WTC11 (cell line): ENCODE measurements around the gene TBX3. TPM values are rescaled to one million over a fixed set of nuclear protein-coding genes. Genes with fewer than 3 reads are reported as not detected.

Source experiments
- ATAC-seq: fragments of 200-7000 bp; cut with Tn5 transposase; 2 replicates; pipeline ENCODE4 v1.10.0; 2021; ENCODE audit warnings: mild to moderate bottlenecking, moderate library complexity
- CTCF ChIA-PET: fragments of 300-600 bp; sonication (Branson Sonifier 250); formaldehyde crosslinking; loops from one replicate; lab custom pipeline; 2021; ENCODE audit warnings: antibody characterized with exemption; lab: Charles Lee
- POLR2A ChIA-PET: fragments of 350-600 bp; sonication (Branson Sonifier 250); formaldehyde crosslinking; loops from one replicate; lab custom pipeline; 2021; ENCODE audit warnings: antibody characterized with exemption; lab: Charles Lee
- DNase-seq: peaks from one replicate; pipeline ENCODE4 v3.0.0; 2021; ENCODE audit warnings: low spot score
- H3K27ac Mint-ChIP-seq: 2 replicates; pipeline ENCODE4 v1.8.0; 2021; ENCODE audit warnings: mixed read lengths
- H3K27me3 Mint-ChIP-seq: 2 replicates; pipeline ENCODE4 v1.8.0; 2021; ENCODE audit warnings: low read depth, mild to moderate bottlenecking, moderate library complexity, mixed read lengths
- H3K36me3 Mint-ChIP-seq: 2 replicates; pipeline ENCODE4 v1.8.0; 2021; ENCODE audit warnings: mixed read lengths
- H3K4me1 Mint-ChIP-seq: 2 replicates; pipeline ENCODE4 v1.8.0; 2022; ENCODE audit warnings: mixed read lengths
- H3K4me3 Mint-ChIP-seq: 2 replicates; pipeline ENCODE4 v1.8.0; 2021; ENCODE audit warnings: mild to moderate bottlenecking, moderate library complexity, mixed read lengths
- H3K9me3 Mint-ChIP-seq: 2 replicates; pipeline ENCODE4 v1.8.0; 2021; ENCODE audit warnings: mixed read lengths
- ETV6 ChIP-seq: sonication (generic); formaldehyde crosslinking; IDR thresholded peaks from 2 replicates; pipeline ENCODE4 v1.8.1; 2022; ENCODE audit warnings: mild to moderate bottlenecking, missing genetic modification reagents
- FOXJ3 ChIP-seq: sonication (generic); formaldehyde crosslinking; IDR thresholded peaks from 2 replicates; pipeline ENCODE4 v1.9.0; 2021; ENCODE audit warnings: missing genetic modification reagents, mild to moderate bottlenecking, borderline replicate concordance
- GTF2I ChIP-seq: fragments of 250-450 bp; sonication (Bioruptor Pico); conservative IDR thresholded peaks from 2 replicates; pipeline ENCODE4 v1.4.0; 2021; ENCODE audit warnings: mild to moderate bottlenecking
- HMGA2 ChIP-seq: fragments of 250-450 bp; sonication (Bioruptor Pico); IDR thresholded peaks from 2 replicates; pipeline ENCODE4 v1.4.0; 2021; ENCODE audit warnings: mild to moderate bottlenecking, moderate library complexity
- IRF2 ChIP-seq: sonication (generic); formaldehyde crosslinking; IDR thresholded peaks from 2 replicates; pipeline ENCODE4 v1.8.0; 2022; ENCODE audit warnings: low read depth, missing genetic modification reagents, borderline replicate concordance
- PRRX2 ChIP-seq: fragments of 250-450 bp; sonication (Bioruptor Pico); IDR thresholded peaks from 2 replicates; pipeline ENCODE4 v1.8.0; 2021; ENCODE audit warnings: mild to moderate bottlenecking
- SMAD3 ChIP-seq: sonication (generic); formaldehyde crosslinking; IDR thresholded peaks from 2 replicates; pipeline ENCODE4 v1.8.0; 2022; ENCODE audit warnings: missing genetic modification reagents, mild to moderate bottlenecking, borderline replicate concordance
- SP1 ChIP-seq: sonication (generic); formaldehyde crosslinking; conservative IDR thresholded peaks from 2 replicates; pipeline ENCODE4 v1.8.1; 2022; ENCODE audit warnings: missing genetic modification reagents
- TEAD1 ChIP-seq: sonication (generic); formaldehyde crosslinking; IDR thresholded peaks from 2 replicates; pipeline ENCODE4 v1.8.0; 2022; ENCODE audit warnings: mild to moderate bottlenecking, missing genetic modification reagents
- TEAD4 ChIP-seq: sonication (generic); formaldehyde crosslinking; IDR thresholded peaks from 2 replicates; pipeline ENCODE4 v1.8.0; 2022; ENCODE audit warnings: mild to moderate bottlenecking, missing genetic modification reagents
- ZNF138 ChIP-seq: sonication (generic); formaldehyde crosslinking; conservative IDR thresholded peaks from 2 replicates; pipeline ENCODE4 v1.8.1; 2022; ENCODE audit warnings: mild to moderate bottlenecking, moderate library complexity, missing genetic modification reagents
- ZNF232 ChIP-seq: sonication (generic); formaldehyde crosslinking; IDR thresholded peaks from 2 replicates; pipeline ENCODE4 v1.8.0; 2022; ENCODE audit warnings: mild to moderate bottlenecking, missing genetic modification reagents
- ZNF423 ChIP-seq: fragments of 250-450 bp; sonication (Bioruptor Pico); IDR thresholded peaks from 2 replicates; pipeline ENCODE4 v2.1.2; 2022; ENCODE audit warnings: mild to moderate bottlenecking, moderate library complexity
- total RNA-seq: library from RNA; stranded (reverse); gene quantifications from 3 replicates; pipeline ENCODE4 v1.2.3, GENCODE V29; 2021
- TF ChIP-seq, protein P1 (sequence below): fragments of 250-450 bp; sonication (Bioruptor Pico); conservative IDR thresholded peaks from 2 replicates; pipeline ENCODE4 v1.9.0; 2021; ENCODE audit warnings: mild to moderate bottlenecking
- TF ChIP-seq, protein P2 (sequence below): sonication (generic); formaldehyde crosslinking; IDR thresholded peaks from 2 replicates; pipeline ENCODE4 v1.8.1; 2022; ENCODE audit warnings: missing genetic modification reagents, borderline replicate concordance
- TF ChIP-seq, protein P3 (sequence below): sonication (generic); formaldehyde crosslinking; IDR thresholded peaks from 2 replicates; pipeline ENCODE4 v1.8.0; 2022; ENCODE audit warnings: mild to moderate bottlenecking, missing genetic modification reagents
- TF ChIP-seq, protein P4 (sequence below): sonication (generic); formaldehyde crosslinking; IDR thresholded peaks from 2 replicates; pipeline ENCODE4 v1.8.1; 2023; ENCODE audit warnings: mild to moderate bottlenecking, missing genetic modification reagents, moderate library complexity
- TF ChIP-seq, protein P5 (sequence below): sonication (generic); formaldehyde crosslinking; IDR thresholded peaks from 2 replicates; pipeline ENCODE4 v1.8.0; 2023; ENCODE audit warnings: missing genetic modification reagents, mild to moderate bottlenecking, borderline replicate concordance

The TBX3 gene
- total RNA-seq, 1 experiment from 2014 or later = 2.2 TPM

DNA sequence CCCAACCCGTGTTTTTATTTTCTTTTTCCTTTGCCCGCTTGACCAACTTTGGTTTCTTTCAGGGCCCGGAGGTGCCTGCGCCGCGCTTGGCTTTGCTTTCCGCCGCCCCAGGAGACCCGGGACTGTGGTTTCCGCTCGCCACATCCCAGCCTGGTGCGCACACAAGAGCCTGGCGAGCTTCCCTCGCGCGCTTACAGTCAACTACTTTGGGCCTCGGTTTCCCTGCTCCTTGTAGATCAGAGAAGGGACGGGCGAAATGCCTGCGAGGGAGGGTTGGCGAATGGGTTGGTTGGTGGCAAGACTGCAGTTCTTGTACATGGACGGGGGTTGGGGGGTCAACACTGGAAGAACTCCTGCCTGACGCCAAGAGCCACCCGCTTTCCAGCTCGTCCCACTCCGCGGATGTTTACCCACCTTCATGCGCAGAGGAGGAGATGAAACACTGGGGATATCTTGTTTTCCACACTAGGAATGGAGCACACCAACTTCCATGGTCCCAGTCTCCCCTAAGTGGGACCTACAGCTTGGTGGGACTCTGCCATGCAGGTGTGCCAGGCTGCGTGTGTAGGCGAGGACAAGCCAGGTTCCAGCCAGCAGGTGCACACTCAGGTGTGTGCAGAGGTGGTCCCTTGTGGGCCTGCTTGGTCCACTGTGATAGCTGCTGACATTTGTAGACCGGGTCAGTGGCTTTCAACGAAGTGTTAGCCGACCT is 16.6 kb upstream of the TBX3 start (continued):
- TF ChIP-seq, protein P1, sequence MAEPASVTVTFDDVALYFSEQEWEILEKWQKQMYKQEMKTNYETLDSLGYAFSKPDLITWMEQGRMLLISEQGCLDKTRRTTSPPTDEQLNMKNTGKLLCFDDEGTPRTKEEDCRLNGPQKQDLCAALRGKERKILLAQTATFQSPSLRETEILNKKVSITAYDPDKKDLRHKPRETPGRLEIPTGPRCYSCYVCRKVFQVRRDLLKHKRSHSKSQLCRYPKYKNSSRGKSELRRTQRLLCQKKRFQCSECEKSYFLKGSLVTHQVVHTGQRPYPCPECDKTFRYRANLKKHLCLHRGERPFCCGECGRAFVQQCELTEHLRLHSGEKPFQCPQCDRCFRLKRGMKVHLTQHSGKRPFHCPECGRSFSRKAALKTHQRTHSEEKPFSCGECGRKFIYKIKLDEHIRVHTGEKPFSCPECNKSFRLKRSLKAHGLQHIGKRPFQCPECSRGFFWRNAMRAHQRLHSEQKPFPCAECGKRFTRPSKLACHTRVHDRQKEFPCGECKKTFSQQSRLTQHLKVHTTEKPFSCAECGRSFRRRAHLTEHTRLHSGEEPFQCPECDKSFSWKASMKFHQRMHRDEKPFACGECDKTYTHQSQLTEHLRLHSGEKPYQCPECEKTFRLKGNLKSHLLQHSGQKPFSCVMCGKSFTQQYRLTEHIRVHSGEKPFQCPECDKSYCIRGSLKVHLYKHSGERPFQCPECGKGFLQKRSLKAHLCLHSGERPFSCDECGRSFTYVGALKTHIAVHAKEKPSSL (CRISPR knock-in tag) = no peak
- no peak for TF ChIP-seq ZNF138 (CRISPR knock-in tag)
- no peak for TF ChIP-seq IRF2
- TF ChIP-seq, all 79 proteins: peak for 0

DNA sequence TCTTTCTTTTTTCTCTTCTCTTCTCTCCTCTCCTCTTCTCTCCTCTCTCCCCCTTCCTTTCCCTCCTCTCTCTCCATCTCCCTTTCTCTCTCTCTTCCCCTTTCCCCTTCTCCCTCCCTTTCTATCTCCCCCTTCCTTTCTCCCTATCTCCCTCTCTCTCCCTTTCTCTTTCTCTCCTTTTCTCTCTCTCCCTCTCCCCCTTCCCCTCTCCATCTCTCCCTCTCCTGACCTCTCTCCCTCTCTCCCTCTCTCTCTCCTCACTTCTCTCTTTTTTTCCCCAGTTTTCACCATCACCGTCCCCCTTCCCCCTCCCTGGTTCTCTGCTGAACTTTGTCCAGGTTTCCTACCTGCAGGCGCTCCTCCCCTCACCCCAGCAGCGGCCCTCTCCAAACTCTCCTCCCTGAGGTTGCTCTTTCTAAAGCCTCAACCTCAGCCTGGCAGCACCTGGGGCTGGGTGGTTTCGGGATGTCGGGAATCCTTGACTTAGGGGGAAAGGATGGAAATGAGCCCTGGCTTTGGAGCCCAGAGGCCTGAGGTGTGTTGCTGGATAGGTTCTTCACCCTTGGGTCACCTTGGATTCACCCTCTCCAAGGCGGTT is 14.7 kb upstream of the TBX3 start:
- DNase-seq (peak; percentile 64), ATAC-seq (peak; percentile 50)
- no peak overlapping the region for H3K27ac Mint-ChIP-seq
- peaks cover 77% of the 10 kb centered on the region for H3K4me1 Mint-ChIP-seq
- H3K9me3 Mint-ChIP-seq = no peaks in the 10 kb centered on the region
- peaks cover 100% of the 10 kb centered on the region for H3K27me3 Mint-ChIP-seq
- H3K36me3 Mint-ChIP-seq = no peaks in the 10 kb centered on the region
- ChIA-PET CTCF (no interaction called here), POLR2A (interaction anchor here (0.9 to 2.6 kb wide), 2 partner anchors 15 to 38 kb away, joined by 5 read pairs; partner anchors contain the start of gene TBX3)
- H3K4me3 Mint-ChIP-seq = peak overlapping the region; percentile 53
- TF ChIP-seq ETV6 (CRISPR knock-in tag) = no peak
- TF ChIP-seq TEAD1 (CRISPR knock-in tag) = no peak
- TF ChIP-seq, protein P2, sequence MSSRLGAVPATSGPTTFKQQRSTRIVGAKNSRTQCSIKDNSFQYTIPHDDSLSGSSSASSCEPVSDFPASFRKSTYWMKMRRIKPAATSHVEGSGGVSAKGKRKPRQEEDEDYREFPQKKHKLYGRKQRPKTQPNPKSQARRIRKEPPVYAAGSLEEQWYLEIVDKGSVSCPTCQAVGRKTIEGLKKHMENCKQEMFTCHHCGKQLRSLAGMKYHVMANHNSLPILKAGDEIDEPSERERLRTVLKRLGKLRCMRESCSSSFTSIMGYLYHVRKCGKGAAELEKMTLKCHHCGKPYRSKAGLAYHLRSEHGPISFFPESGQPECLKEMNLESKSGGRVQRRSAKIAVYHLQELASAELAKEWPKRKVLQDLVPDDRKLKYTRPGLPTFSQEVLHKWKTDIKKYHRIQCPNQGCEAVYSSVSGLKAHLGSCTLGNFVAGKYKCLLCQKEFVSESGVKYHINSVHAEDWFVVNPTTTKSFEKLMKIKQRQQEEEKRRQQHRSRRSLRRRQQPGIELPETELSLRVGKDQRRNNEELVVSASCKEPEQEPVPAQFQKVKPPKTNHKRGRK = 0 out of 2 replicates have a peak, but pooled peaks have one; percentile 30
- TF ChIP-seq ZNF423 (CRISPR knock-in tag) = no peak

DNA sequence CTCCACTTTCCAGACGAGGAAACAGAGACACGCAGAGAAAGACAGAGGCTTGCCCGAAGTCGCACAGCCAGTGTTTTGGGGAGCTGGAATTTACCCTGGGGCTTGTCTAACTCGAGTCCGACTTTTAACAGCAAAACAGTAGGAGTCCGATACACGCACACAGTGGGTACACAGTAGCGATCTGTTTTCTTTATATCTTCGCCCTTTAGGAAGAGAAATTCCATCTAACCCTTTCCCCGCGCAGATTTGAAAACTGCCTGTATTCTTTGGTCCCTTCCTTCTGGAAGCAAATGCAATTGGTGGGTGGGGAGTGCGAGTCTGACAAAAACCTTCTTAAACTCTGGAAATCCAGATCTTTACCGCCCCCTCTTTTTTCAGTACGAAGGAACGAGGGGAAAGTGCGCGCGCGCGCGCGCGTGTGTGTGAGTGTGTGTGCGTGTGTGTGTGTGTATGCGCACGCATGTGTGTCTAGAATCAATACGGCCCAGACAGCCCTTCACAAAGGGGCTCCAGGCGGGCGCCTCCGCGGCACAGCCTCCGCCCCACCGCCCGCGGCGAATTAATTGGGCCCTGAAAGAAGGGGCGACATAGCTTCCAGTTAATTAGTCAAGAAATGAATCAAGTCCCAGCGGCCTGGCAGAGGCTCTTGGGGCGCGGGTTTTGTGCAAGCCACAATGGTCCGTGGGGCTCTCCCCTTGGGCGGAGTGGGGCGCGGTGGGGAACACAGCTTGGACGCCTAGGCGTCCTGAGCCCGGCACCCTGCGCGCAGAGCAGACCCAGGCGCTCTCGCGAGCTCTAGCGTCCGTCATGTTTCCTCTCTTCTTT is 14.0 kb upstream of the TBX3 start:
- no peak overlapping the region for H3K27ac Mint-ChIP-seq
- ChIA-PET CTCF (interaction anchor here (0.6 to 3.1 kb wide), 2 partner anchors 14 to 104 kb away, joined by 4 to 15 read pairs; partner anchors contain the start of gene TBX3), POLR2A (interaction anchor here (0.9 to 2.6 kb wide), 2 partner anchors 15 to 39 kb away, joined by 5 read pairs; partner anchors contain the start of gene TBX3)
- DNase-seq (no peak), ATAC-seq (no peak)
- peaks cover 100% of the 10 kb centered on the region for H3K27me3 Mint-ChIP-seq
- H3K4me3 Mint-ChIP-seq = peak overlapping the region; percentile 53
- H3K4me1 Mint-ChIP-seq = peaks cover 78% of the 10 kb centered on the region
- H3K36me3 Mint-ChIP-seq = no peaks in the 10 kb centered on the region
- no peaks in the 10 kb centered on the region for H3K9me3 Mint-ChIP-seq
- no peak for TF ChIP-seq SP1 (CRISPR knock-in tag)
- no peak for TF ChIP-seq PRRX2 (CRISPR knock-in tag)
- TF ChIP-seq IRF2 = no peak
- TF ChIP-seq GTF2I (CRISPR knock-in tag) = no peak
- no peak for TF ChIP-seq SMAD3 (CRISPR knock-in tag)
- TF ChIP-seq, protein P1 (CRISPR knock-in tag) = no peak
- TF ChIP-seq, protein P3, sequence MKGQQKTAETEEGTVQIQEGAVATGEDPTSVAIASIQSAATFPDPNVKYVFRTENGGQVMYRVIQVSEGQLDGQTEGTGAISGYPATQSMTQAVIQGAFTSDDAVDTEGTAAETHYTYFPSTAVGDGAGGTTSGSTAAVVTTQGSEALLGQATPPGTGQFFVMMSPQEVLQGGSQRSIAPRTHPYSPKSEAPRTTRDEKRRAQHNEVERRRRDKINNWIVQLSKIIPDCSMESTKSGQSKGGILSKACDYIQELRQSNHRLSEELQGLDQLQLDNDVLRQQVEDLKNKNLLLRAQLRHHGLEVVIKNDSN (CRISPR knock-in tag) = no peak
- no peak for TF ChIP-seq TEAD4
- TF ChIP-seq FOXJ3 (CRISPR knock-in tag) = no peak
- TF ChIP-seq, protein P4, sequence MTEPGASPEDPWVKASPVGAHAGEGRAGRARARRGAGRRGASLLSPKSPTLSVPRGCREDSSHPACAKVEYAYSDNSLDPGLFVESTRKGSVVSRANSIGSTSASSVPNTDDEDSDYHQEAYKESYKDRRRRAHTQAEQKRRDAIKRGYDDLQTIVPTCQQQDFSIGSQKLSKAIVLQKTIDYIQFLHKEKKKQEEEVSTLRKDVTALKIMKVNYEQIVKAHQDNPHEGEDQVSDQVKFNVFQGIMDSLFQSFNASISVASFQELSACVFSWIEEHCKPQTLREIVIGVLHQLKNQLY (CRISPR knock-in tag) = no peak
- TF ChIP-seq, protein P5, sequence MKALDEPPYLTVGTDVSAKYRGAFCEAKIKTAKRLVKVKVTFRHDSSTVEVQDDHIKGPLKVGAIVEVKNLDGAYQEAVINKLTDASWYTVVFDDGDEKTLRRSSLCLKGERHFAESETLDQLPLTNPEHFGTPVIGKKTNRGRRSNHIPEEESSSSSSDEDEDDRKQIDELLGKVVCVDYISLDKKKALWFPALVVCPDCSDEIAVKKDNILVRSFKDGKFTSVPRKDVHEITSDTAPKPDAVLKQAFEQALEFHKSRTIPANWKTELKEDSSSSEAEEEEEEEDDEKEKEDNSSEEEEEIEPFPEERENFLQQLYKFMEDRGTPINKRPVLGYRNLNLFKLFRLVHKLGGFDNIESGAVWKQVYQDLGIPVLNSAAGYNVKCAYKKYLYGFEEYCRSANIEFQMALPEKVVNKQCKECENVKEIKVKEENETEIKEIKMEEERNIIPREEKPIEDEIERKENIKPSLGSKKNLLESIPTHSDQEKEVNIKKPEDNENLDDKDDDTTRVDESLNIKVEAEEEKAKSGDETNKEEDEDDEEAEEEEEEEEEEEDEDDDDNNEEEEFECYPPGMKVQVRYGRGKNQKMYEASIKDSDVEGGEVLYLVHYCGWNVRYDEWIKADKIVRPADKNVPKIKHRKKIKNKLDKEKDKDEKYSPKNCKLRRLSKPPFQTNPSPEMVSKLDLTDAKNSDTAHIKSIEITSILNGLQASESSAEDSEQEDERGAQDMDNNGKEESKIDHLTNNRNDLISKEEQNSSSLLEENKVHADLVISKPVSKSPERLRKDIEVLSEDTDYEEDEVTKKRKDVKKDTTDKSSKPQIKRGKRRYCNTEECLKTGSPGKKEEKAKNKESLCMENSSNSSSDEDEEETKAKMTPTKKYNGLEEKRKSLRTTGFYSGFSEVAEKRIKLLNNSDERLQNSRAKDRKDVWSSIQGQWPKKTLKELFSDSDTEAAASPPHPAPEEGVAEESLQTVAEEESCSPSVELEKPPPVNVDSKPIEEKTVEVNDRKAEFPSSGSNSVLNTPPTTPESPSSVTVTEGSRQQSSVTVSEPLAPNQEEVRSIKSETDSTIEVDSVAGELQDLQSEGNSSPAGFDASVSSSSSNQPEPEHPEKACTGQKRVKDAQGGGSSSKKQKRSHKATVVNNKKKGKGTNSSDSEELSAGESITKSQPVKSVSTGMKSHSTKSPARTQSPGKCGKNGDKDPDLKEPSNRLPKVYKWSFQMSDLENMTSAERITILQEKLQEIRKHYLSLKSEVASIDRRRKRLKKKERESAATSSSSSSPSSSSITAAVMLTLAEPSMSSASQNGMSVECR (CRISPR knock-in tag) = no peak
- no peak for TF ChIP-seq HMGA2 (CRISPR knock-in tag)
- no peak for TF ChIP-seq ZNF232 (CRISPR knock-in tag)
